HepG2 (cell line): Measurements from ENCODE around the gene MYRIP. TPM values are rescaled to one million over a fixed set of nuclear protein-coding genes. Genes with fewer than 3 reads are reported as not detected.

Experiments used
- ATAC-seq: fragments of 200-7000 bp; cut with Tn5 transposase; 3 replicates; pipeline ENCODE4 v1.9.1; 2020; ENCODE audit warnings: mild to moderate bottlenecking, moderate library complexity
- BruUV-seq: library from RNA; stranded (reverse); fragments of 400-500 nt; replicated peaks from 2 replicates; lab custom pipeline; 2021; lab: Mats Ljungman, UMichigan
- CTCF ChIA-PET: fragments of 300-600 bp; formaldehyde crosslinking; extraction: SDS; loops from one replicate; lab custom pipeline; 2021; ENCODE audit warnings: low total read pairs, inconsistent platforms, low intra/inter-chr PET ratio; lab: Yijun Ruan, JAX
- POLR2A ChIA-PET: fragments of 350-600 bp; sonication (Branson Sonifier 250); formaldehyde crosslinking; loops from one replicate; lab custom pipeline; 2020; ENCODE audit warnings: antibody characterized with exemption, inconsistent platforms; lab: Yijun Ruan, JAX
- DNase-seq: peaks from one replicate; pipeline ENCODE4 v3.0.0-alpha.2; 2015; ENCODE audit warnings: low spot score
- FAIRE-seq: peaks from 3 replicates; lab custom pipeline; 2011; peaks lifted over from hg19 to GRCh38; lab: Jason Lieb, UNC
- H2AFZ ChIP-seq: one replicate; pipeline ENCODE4 v1.6.1; 2011; ENCODE audit warnings: low read length, inconsistent platforms
- H3K27ac ChIP-seq: fragments of 300-600 bp; 3 replicates; pipeline ENCODE4 v1.8.0; 2011; ENCODE audit warnings: mixed run types, mild to moderate bottlenecking, mixed read lengths, low read length, inconsistent platforms; ENCODE audit not compliant: insufficient read depth; ENCODE audit errors: extremely low read length
- H3K27me3 ChIP-seq, 2 experiments: fragments of 200-600 bp in 1 of 2; 2 replicates in 1 of 2; 3 replicates in 1 of 2; pipeline versions ENCODE4 v1.6.0 to v1.8.0; 2011; ENCODE audit warnings: low read length in 2 of 2, mild to moderate bottlenecking in 2 of 2, moderate library complexity in 2 of 2, inconsistent platforms in 1 of 2; ENCODE audit not compliant: insufficient read depth in 2 of 2, control insufficient read depth in 1 of 2
- H3K36me3 ChIP-seq, 2 experiments: fragments of 200-600 bp in 1 of 2; replicated peaks in 1 of 2; 2 replicates in 1 of 2; 3 replicates in 1 of 2; pipeline versions ENCODE4 v1.5.1 to v1.8.0; 2011; ENCODE audit warnings: low read length in 2 of 2, inconsistent platforms in 1 of 2; ENCODE audit not compliant: insufficient read depth in 2 of 2, control insufficient read depth in 1 of 2
- H3K4me1 ChIP-seq: 2 replicates; pipeline ENCODE4 v1.5.1; 2012; ENCODE audit warnings: low read length, inconsistent platforms; ENCODE audit not compliant: insufficient read depth
- H3K4me2 ChIP-seq: 2 replicates; pipeline ENCODE4 v1.6.0; 2011; ENCODE audit warnings: low read depth, low read length, inconsistent platforms
- H3K4me3 ChIP-seq, 3 experiments: fragments of 200-600 bp in 1 of 3; sonication (generic), shearing (Covaris generic) in 1 of 3; replicated peaks in 1 of 3; 2 replicates each; pipeline ENCODE4 v1.5.1; 2011 to 2016; ENCODE audit warnings: low read length in 3 of 3, inconsistent platforms in 2 of 3, low read depth in 2 of 3, mild to moderate bottlenecking in 2 of 3, control low read depth in 1 of 3, mixed read lengths in 1 of 3; ENCODE audit not compliant: insufficient read depth in 1 of 3
- H3K79me2 ChIP-seq: one replicate; pipeline ENCODE4 v1.6.1; 2011; ENCODE audit warnings: low read length, inconsistent platforms; ENCODE audit not compliant: insufficient read depth
- H3K9ac ChIP-seq: 2 replicates; pipeline ENCODE4 v1.6.0; 2011; ENCODE audit warnings: mild to moderate bottlenecking, low read depth, low read length, inconsistent platforms; ENCODE audit not compliant: insufficient read depth
- H3K9me3 ChIP-seq: 2 replicates; pipeline ENCODE4 v1.5.1; 2012; ENCODE audit warnings: mild to moderate bottlenecking, low read length
- H4K20me1 ChIP-seq: 2 replicates; pipeline ENCODE4 v1.6.0; 2011; ENCODE audit warnings: inconsistent platforms, mild to moderate bottlenecking, low read length, moderate library complexity; ENCODE audit not compliant: insufficient read depth
- ASH2L ChIP-seq: fragments of 300-600, 200-600 bp; sonication (generic); IDR thresholded peaks from 2 replicates; pipeline ENCODE4 v1.7.0; 2017; ENCODE audit warnings: low read depth, mild to moderate bottlenecking, moderate library complexity, mixed read lengths, low read length; ENCODE audit not compliant: insufficient read length
- ATRX ChIP-seq: sonication (generic); formaldehyde crosslinking; IDR thresholded peaks from 2 replicates; pipeline ENCODE4 v1.4.0; 2020; ENCODE audit warnings: missing genetic modification reagents, borderline replicate concordance
- DZIP1 ChIP-seq: sonication (generic); formaldehyde crosslinking; IDR thresholded peaks from 2 replicates; pipeline ENCODE4 v1.5.0; 2020; ENCODE audit warnings: mild to moderate bottlenecking, missing genetic modification reagents
- EED ChIP-seq: sonication (generic); formaldehyde crosslinking; IDR thresholded peaks from 2 replicates; pipeline ENCODE4 v1.5.0; 2020; ENCODE audit warnings: mild to moderate bottlenecking, missing genetic modification reagents
- IKZF4 ChIP-seq: sonication (generic); formaldehyde crosslinking; IDR thresholded peaks from 2 replicates; pipeline ENCODE4 v1.5.1; 2020; ENCODE audit warnings: borderline replicate concordance, mild to moderate bottlenecking, low read depth, missing genetic modification reagents; ENCODE audit errors: not compliant biosample characterization
- NFATC3 ChIP-seq: sonication (generic); formaldehyde crosslinking; IDR thresholded peaks from 2 replicates; pipeline ENCODE4 v1.5.1; 2020; ENCODE audit warnings: mild to moderate bottlenecking, missing genetic modification reagents
- PCBP2 ChIP-seq: fragments of 200-400 bp; formaldehyde crosslinking; optimal IDR thresholded peaks from 2 replicates; pipeline ENCODE3; 2018; ENCODE audit warnings: low read length, low read depth; ENCODE audit not compliant: poor library complexity, severe bottlenecking
- SMC3 ChIP-seq: IDR thresholded peaks from 2 replicates; pipeline ENCODE4 v1.6.1; 2011; ENCODE audit warnings: low read length, improper control_type of control experiment
- TRIM24 ChIP-seq: sonication (generic); formaldehyde crosslinking; IDR thresholded peaks from 2 replicates; pipeline ENCODE4 v1.8.0; 2022; ENCODE audit warnings: mild to moderate bottlenecking, missing genetic modification reagents
- ZFP82 ChIP-seq: sonication (generic); formaldehyde crosslinking; IDR thresholded peaks from 2 replicates; pipeline ENCODE4 v1.5.1; 2020; ENCODE audit warnings: mild to moderate bottlenecking, missing genetic modification reagents, borderline replicate concordance
- ZKSCAN1 ChIP-seq: fragments of 150-350 bp; IDR thresholded peaks from 2 replicates; pipeline ENCODE4 v1.6.1; 2014; ENCODE audit warnings: low read length
- ZNF136 ChIP-seq: sonication (generic); formaldehyde crosslinking; IDR thresholded peaks from 2 replicates; pipeline ENCODE4 v1.8.1; 2022; ENCODE audit warnings: low read depth, mild to moderate bottlenecking, moderate library complexity, missing genetic modification reagents
- ZNF274 ChIP-seq: sonication (generic); formaldehyde crosslinking; IDR thresholded peaks from 2 replicates; pipeline ENCODE4 v1.5.1; 2020; ENCODE audit warnings: mild to moderate bottlenecking, missing genetic modification reagents
- ZNF33B ChIP-seq: sonication (generic); formaldehyde crosslinking; IDR thresholded peaks from 2 replicates; pipeline ENCODE4 v1.5.1; 2020; ENCODE audit warnings: mild to moderate bottlenecking, missing genetic modification reagents
- ZNF556 ChIP-seq: sonication (generic); formaldehyde crosslinking; IDR thresholded peaks from 2 replicates; pipeline ENCODE4 v1.4.0; 2020; ENCODE audit warnings: mild to moderate bottlenecking, missing genetic modification reagents, borderline replicate concordance
- ZNF558 ChIP-seq: sonication (generic); formaldehyde crosslinking; IDR thresholded peaks from 2 replicates; pipeline ENCODE4 v1.9.0; 2022; ENCODE audit warnings: mild to moderate bottlenecking, missing genetic modification reagents, borderline replicate concordance
- in situ Hi-C: cut with HindIII; loops from 2 replicates; pipeline ENCODE4 v1.10.0; 2017; ENCODE audit warnings: low pct_unique_long_range_greater_than_20kb; ENCODE audit not compliant: extremely low pct_ligation_motif_present
- intact Hi-C: fragments of 100-400 bp; cut with micrococcal nuclease; formaldehyde crosslinking; loops from one replicate; pipeline ENCODE4 v1.10.0; 2022; ENCODE audit not compliant: unreplicated experiment
- polyA plus RNA-seq, 8 experiments: library from polyadenylated mRNA; depleted of rRNA in 3 of 8; stranded (reverse) in 7 of 8; unstranded in 1 of 8; fragments of >200 nt; fragmentation: Illumina TruSeq in 4 of 8; extraction: Trizol in 4 of 8; gene quantifications; 2 replicates each; pipeline versions ENCODE4 v1.2.1 to v1.2.3, GENCODE V29; 2011 to 2016; ENCODE audit warnings: low read depth in 4 of 8, missing spikeins in 1 of 8, mixed read lengths in 1 of 8; ENCODE audit not compliant: insufficient read depth in 1 of 8
- total RNA-seq, 5 experiments: library from RNA; depleted of rRNA; stranded (reverse); fragments of >200 nt; fragmentation: Illumina TruSeq; extraction: Trizol; gene quantifications; 2 replicates each; pipeline ENCODE4 v1.2.3, GENCODE V29; 2016; ENCODE audit warnings: low read depth in 1 of 5
- TF ChIP-seq, protein P1 (sequence below): sonication (generic); formaldehyde crosslinking; conservative IDR thresholded peaks from 2 replicates; pipeline ENCODE4 v1.4.0; 2020; ENCODE audit warnings: missing genetic modification reagents
- TF ChIP-seq, protein P2 (sequence below): sonication (generic); formaldehyde crosslinking; IDR thresholded peaks from 2 replicates; pipeline ENCODE4 v1.5.0; 2020; ENCODE audit warnings: missing genetic modification reagents

Gene MYRIP
- total and polyA plus RNA-seq, 2 of the 13 experiments (the other 11 are each of a cell fraction or from before 2014, with no cell fraction given) = 0.64 to 0.84 TPM

DNA sequence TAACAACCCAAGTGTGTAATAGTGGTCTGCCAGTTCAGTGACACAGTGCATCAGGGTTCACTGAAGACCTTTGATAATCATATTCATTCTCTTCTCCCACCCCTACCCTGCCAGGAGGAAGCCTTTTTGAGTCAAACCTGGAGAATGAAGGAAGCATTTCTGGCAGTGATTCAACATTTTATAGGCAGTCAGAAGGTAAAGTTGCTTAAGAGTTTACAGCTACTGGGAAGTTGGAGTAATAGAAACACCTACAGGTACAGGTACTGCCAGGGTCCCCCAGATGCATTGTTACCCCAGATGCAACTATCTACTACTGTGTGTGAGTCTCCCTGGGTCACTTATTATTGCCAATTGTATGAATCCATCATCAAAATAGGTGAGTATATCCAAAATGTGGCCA lies 353.2 kb downstream of the MYRIP start:
- ChIA-PET CTCF (no interaction called here), POLR2A (no interaction called here)
- Histone ChIP-seq H3K27me3 (0 out of 5 replicates have a peak, but pooled peaks cover 0 to 1% of the 10 kb centered on the region in 2 experiments), H3K4me3 (no peak overlapping the region), H3K27ac (no peak overlapping the region), H3K9me3 (no peaks in the 10 kb centered on the region), H3K4me1 (no peaks in the 10 kb centered on the region), H3K9ac (no peak overlapping the region), H4K20me1 (no peaks in the 10 kb centered on the region; the same call in 1 of the 2 replicates), H3K79me2 (no peaks in the 10 kb centered on the region), H3K4me2 (no peak overlapping the region), H2AFZ (no peak overlapping the region), H3K36me3 (no peaks in the 10 kb centered on the region)
- BruUV-seq = no TSS peak
- in situ Hi-C loops (no loop called here), intact Hi-C loops (no loop called here)
- ATAC-seq (no peak), DNase-seq (no peak), FAIRE-seq (no peak)
- TF ChIP-seq ATRX = no peak
- no peak for TF ChIP-seq SMC3
- no peak for TF ChIP-seq DZIP1 (CRISPR knock-in tag)
- TF ChIP-seq ZNF33B (CRISPR knock-in tag) = no peak
- no peak for TF ChIP-seq PCBP2
- TF ChIP-seq, protein P1, sequence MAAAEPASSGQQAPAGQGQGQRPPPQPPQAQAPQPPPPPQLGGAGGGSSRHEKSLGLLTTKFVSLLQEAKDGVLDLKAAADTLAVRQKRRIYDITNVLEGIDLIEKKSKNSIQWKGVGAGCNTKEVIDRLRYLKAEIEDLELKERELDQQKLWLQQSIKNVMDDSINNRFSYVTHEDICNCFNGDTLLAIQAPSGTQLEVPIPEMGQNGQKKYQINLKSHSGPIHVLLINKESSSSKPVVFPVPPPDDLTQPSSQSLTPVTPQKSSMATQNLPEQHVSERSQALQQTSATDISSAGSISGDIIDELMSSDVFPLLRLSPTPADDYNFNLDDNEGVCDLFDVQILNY (CRISPR knock-in tag) = no peak
- no peak for TF ChIP-seq TRIM24
- no peak for TF ChIP-seq ZFP82 (CRISPR knock-in tag)
- TF ChIP-seq NFATC3 = no peak
- TF ChIP-seq ZKSCAN1 = no peak
- TF ChIP-seq ZNF274 (CRISPR knock-in tag) = no peak
- no peak for TF ChIP-seq ASH2L
- TF ChIP-seq ZNF556 (CRISPR knock-in tag) = no peak
- TF ChIP-seq, protein P2, sequence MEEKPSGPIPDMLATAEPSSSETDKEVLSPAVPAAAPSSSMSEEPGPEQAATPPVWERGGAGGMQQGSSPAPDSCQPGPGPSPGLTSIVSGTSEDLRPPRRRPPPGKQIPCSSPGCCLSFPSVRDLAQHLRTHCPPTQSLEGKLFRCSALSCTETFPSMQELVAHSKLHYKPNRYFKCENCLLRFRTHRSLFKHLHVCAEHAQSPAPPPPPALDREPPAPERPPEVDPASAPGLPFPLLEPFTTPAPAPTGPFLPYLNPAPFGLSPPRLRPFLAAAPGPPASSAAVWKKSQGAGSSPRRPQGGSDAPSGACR = no peak
- TF ChIP-seq ZNF136 (CRISPR knock-in tag) = no peak
- no peak for TF ChIP-seq IKZF4
- TF ChIP-seq ZNF558 (CRISPR knock-in tag) = no peak
- TF ChIP-seq EED (CRISPR knock-in tag) = no peak
